Glomerular endothelial cell (primary cell): ENCODE results near the gene SIGMAR1. TPM values are rescaled to one million over a fixed set of nuclear protein-coding genes. Genes with fewer than 3 reads are reported as not detected.

Source experiments
- total RNA-seq: library from RNA; depleted of rRNA; stranded (reverse); fragments of >200 nt; gene quantifications from 2 replicates; pipeline ENCODE4 v1.2.3, GENCODE V29; 2015

SIGMAR1 gene
- total RNA-seq, 1 donor from 2014 or later: 105 TPM

Other genes with a start within 250 kb of the SIGMAR1 start
- 37.5 and 49.8 TPM in 2 replicates for gene FAM219A, start 179.2 kb downstream of the SIGMAR1 start, total RNA-seq
- gene DNAI1, start 179.0 kb downstream of the SIGMAR1 start, total RNA-seq: not detected in 2 replicates
- not detected in 2 replicates for gene ENHO, start 114.8 kb downstream of the SIGMAR1 start, total RNA-seq
- not detected in 2 replicates for gene CNTFR, start 48.1 kb downstream of the SIGMAR1 start, total RNA-seq
- 17.5 and 21.5 TPM in 2 replicates for gene RPP25L, start 25.7 kb downstream of the SIGMAR1 start, total RNA-seq
- gene DCTN3, start 17.3 kb downstream of the SIGMAR1 start, total RNA-seq: 97.1 and 138 TPM in 2 replicates
- 0.29 TPM in 1 of 2 replicates, not detected in the other for gene ARID3C, start 8.7 kb downstream of the SIGMAR1 start, total RNA-seq
- 29.9 and 39.8 TPM in 2 replicates for gene GALT, start 8.9 kb upstream of the SIGMAR1 start, total RNA-seq
- 5.7 and 9.3 TPM in 2 replicates for gene IL11RA, start 14.4 kb upstream of the SIGMAR1 start, total RNA-seq
- gene CCL27, start 24.9 kb upstream of the SIGMAR1 start, total RNA-seq: not detected in 2 replicates
- not detected in 2 replicates for gene CCL19, start 53.5 kb upstream of the SIGMAR1 start, total RNA-seq
- 0.19 and 0.64 TPM in 2 replicates for gene CCL21, start 72.3 kb upstream of the SIGMAR1 start, total RNA-seq